Measurements from ENCODE around the gene CCDC190. TPM values are rescaled to one million over a fixed set of nuclear protein-coding genes. Genes with fewer than 3 reads are reported as not detected.

CCDC190 gene, protein sequence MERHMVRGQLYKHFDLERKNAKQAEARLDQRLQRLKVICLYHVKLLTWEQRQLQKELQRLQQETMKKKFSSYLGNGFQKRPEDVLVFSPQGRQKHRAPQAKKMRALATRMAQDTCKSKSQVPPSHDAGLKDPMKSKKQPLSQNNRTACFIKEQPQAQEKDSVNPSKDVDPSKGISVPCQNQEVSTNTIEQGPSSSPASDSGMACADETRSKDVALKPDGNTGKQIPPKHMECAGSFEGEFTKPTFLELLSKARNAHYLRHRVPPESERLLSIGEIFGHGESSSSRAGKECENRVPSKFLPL
- not detected for total RNA-seq

DNA sequence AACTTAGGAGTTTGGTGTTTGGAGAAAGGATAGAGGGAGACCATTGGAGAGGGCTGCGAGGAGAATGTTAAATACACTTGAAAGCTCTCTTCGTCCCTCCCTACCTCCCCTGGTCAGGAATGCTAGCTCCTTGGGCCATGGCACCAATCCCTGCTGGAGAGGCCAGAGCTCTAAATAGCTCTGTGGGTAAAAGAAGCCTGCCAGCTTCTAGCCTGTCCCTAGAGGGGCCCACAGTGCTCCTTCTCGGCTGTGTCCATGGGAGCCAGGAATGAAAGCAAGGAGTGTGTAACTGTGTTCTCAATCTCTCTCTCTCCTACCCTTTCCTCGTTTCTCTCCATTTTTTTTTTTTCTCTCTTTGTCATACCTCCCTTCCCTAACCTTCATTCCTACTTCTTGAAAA lies at the start of gene CCDC190:
Gene CCDC190 (minus strand): TSS at position 75 of the 400 bp plus-strand sequence. CDS start 1,529 bp downstream, outside the sequence.
- 48 to 55% methylated on average over 4 of the region's 4 CpGs for WGBS, 2 donors (ENCODE audit: low coverage in 1 of 2)
- TF ChIP-seq POLR2A (IDR thresholded peaks at IDR 0.05) (no peak), EP300 (IDR thresholded peaks at IDR 0.05; ENCODE audit: low read depth) (no peak), POLR2AphosphoS5 (IDR thresholded peaks at IDR 0.05) (no peak)
- TF ChIP-seq, protein P1, sequence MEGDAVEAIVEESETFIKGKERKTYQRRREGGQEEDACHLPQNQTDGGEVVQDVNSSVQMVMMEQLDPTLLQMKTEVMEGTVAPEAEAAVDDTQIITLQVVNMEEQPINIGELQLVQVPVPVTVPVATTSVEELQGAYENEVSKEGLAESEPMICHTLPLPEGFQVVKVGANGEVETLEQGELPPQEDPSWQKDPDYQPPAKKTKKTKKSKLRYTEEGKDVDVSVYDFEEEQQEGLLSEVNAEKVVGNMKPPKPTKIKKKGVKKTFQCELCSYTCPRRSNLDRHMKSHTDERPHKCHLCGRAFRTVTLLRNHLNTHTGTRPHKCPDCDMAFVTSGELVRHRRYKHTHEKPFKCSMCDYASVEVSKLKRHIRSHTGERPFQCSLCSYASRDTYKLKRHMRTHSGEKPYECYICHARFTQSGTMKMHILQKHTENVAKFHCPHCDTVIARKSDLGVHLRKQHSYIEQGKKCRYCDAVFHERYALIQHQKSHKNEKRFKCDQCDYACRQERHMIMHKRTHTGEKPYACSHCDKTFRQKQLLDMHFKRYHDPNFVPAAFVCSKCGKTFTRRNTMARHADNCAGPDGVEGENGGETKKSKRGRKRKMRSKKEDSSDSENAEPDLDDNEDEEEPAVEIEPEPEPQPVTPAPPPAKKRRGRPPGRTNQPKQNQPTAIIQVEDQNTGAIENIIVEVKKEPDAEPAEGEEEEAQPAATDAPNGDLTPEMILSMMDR (IDR thresholded peaks at IDR 0.05): no peak
- Histone ChIP-seq H3K9me3 (no peaks in the 10 kb centered on the region), H3K36me3 (no peaks in the 10 kb centered on the region), H3K27me3 (no peaks in the 10 kb centered on the region), H3K27ac (peak within 1 kb of the TSS in 1 of 4 donors; percentile 41), H3K4me3 (no peak within 1 kb of the TSS), H3K4me1 (no peaks in the 10 kb centered on the region)
- intact Hi-C loops (cut with DNase I; ENCODE audit: low total_unique reads): no loop called here
- no peak for DNase-seq
- in situ Hi-C loops (cut with MboI; ENCODE audit: low pct_ligation_motif_present in 1 of 4, low pct_unique_long_range_greater_than_20kb in 1 of 4, low sequenced_read_pairs in 3 of 4): loop anchor here in 3 of 4 donors (25.0 kb wide), 2 partner anchors 326 to 451 kb away; partner anchors contain the start of gene NUF2 (in 2 of the 3)

DNA sequence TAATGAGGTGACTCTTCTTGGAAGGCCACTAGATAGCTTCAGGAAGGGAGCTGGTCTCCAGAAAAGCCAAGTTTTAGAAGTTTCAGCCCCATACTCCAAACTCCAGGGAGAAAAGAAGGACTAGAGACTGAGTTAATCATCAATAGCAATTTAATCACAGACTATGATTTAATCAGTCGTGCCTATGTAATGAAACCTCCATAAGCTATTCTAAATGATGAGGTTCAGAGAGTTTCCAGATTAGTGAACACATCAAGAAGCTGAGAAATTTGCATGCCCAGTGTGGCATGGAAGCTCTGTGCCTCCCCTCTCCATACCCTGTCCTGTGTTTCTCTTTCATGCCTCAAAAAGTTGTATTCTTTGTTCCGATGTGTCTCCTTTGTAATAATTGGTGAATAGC lies 49.2 kb upstream of the CCDC190 start:
- Histone ChIP-seq H3K27me3 (no peaks in the 10 kb centered on the region), H3K4me3 (no peak overlapping the region)
- TF ChIP-seq POLR2A (IDR thresholded peaks at IDR 0.05): no peak
- TF ChIP-seq EP300 (IDR thresholded peaks at IDR 0.05; ENCODE audit: low read depth): no peak
- TF ChIP-seq POLR2AphosphoS5 (IDR thresholded peaks at IDR 0.05): no peak
- TF ChIP-seq, protein P1 (IDR thresholded peaks at IDR 0.05): no peak

DNA sequence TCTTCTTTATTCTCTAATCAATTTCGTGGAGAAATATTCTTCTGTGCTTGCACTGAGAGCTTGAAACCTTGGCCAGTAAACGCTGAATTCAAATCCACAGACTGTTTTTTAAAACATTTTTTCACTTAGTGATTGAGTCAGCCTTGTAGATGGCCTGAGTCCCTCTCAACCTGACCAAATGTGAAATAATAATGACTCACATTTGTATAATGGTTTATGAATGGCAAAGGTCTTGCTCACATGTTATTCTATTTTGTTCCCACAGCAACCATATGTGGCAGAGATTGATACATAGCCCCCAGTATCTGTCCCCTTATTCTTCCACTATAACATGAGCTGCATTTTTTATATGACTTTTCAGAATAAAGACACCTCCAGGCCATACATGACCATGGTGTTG lies 47.8 kb upstream of the CCDC190 start:
- Histone ChIP-seq H3K36me3 (no peaks in the 10 kb centered on the region), H3K4me3 (no peak overlapping the region), H3K9me3 (peaks cover 9 to 10% of the 10 kb centered on the region in 2 donors), H3K27ac (no peak overlapping the region), H3K4me1 (no peaks in the 10 kb centered on the region), H3K27me3 (no peaks in the 10 kb centered on the region)
- DNase-seq: no peak
- WGBS, 2 donors (ENCODE audit: low coverage in 1 of 2): 0 to 55% methylated on average over 2 of the region's 2 CpGs
- TF ChIP-seq POLR2A (IDR thresholded peaks at IDR 0.05) (no peak), EP300 (IDR thresholded peaks at IDR 0.05; ENCODE audit: low read depth) (no peak), POLR2AphosphoS5 (IDR thresholded peaks at IDR 0.05) (no peak)
- TF ChIP-seq, protein P1 (IDR thresholded peaks at IDR 0.05): no peak
- intact Hi-C loops (cut with DNase I; ENCODE audit: low total_unique reads) (no loop called here), in situ Hi-C loops (cut with MboI; ENCODE audit: low pct_ligation_motif_present in 1 of 4, low pct_unique_long_range_greater_than_20kb in 1 of 4, low sequenced_read_pairs in 3 of 4) (no loop called here)

More for the DNA sequence above, 49.2 kb upstream of the CCDC190 start:
- no peaks in the 10 kb centered on the region for H3K4me1 ChIP-seq
- DNase-seq: no peak
- peaks cover 9 to 10% of the 10 kb centered on the region in 2 donors for H3K9me3 ChIP-seq
- in situ Hi-C loops (cut with MboI; ENCODE audit: low pct_ligation_motif_present in 1 of 4, low pct_unique_long_range_greater_than_20kb in 1 of 4, low sequenced_read_pairs in 3 of 4) (no loop called here), intact Hi-C loops (cut with DNase I; ENCODE audit: low total_unique reads) (no loop called here)
- no peaks in the 10 kb centered on the region for H3K36me3 ChIP-seq
- no peak overlapping the region for H3K27ac ChIP-seq
- WGBS, 2 donors (ENCODE audit: low coverage in 1 of 2): 75 to 85% methylated on average over 1 to 2 of the region's 2 CpGs

DNA sequence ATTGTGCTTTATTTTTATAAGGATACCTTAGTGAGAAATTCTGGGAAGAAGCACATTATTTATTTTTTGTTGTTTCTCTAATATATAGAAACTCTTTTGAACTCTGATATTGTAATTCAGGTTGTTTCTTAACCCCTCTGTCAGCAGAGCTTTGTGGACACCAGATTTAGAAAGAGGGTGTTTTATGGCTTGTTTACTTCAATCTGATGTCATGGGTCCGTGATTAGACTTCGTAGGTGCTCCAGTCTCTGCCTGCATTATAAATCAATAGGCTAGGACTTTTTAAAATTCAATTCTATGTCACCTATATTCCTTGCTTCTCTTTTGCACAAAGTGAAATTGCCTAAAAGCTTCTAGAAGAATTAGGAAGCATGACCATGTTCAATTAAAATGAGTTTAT lies 47.3 kb upstream of the CCDC190 start:
- H3K9me3 ChIP-seq: peaks cover 9 to 10% of the 10 kb centered on the region in 2 donors
- no peaks in the 10 kb centered on the region for H3K36me3 ChIP-seq
- TF ChIP-seq, protein P1 (IDR thresholded peaks at IDR 0.05): no peak
- TF ChIP-seq POLR2AphosphoS5 (IDR thresholded peaks at IDR 0.05) (no peak), EP300 (IDR thresholded peaks at IDR 0.05; ENCODE audit: low read depth) (no peak), POLR2A (IDR thresholded peaks at IDR 0.05) (no peak)
- in situ Hi-C loops (cut with MboI; ENCODE audit: low pct_ligation_motif_present in 1 of 4, low pct_unique_long_range_greater_than_20kb in 1 of 4, low sequenced_read_pairs in 3 of 4): no loop called here
- WGBS, 2 donors (ENCODE audit: low coverage in 1 of 2): 14 to 17% methylated on average over 2 of the region's 2 CpGs
- intact Hi-C loops (cut with DNase I; ENCODE audit: low total_unique reads): no loop called here
- H3K27me3 ChIP-seq: no peaks in the 10 kb centered on the region
- H3K27ac ChIP-seq: no peak overlapping the region
- H3K4me3 ChIP-seq: no peak overlapping the region
- no peak for DNase-seq
- H3K4me1 ChIP-seq: no peaks in the 10 kb centered on the region
